ENCODE results near the gene NDEL1. TPM values are rescaled to one million over a fixed set of nuclear protein-coding genes. Genes with fewer than 3 reads are reported as not detected.

NDEL1 gene
- total and polyA plus RNA-seq, 5 donors from 2014 or later, result 45.6 to 240 (median 60.9) TPM

- H3K27ac ChIP-seq (ENCODE audit: insufficient read depth, low read length, poor library complexity, severe bottlenecking), result no peak overlapping the region
- Mint-ChIP-seq H3K27ac (no peak overlapping the region), H3K9me3 (peaks cover 0 to 1% (median 0%) of the 10 kb centered on the region in 7 donors), H3K4me3 (no peak overlapping the region), H3K36me3 (no peaks in the 10 kb centered on the region), H3K27me3 (peaks cover 23% of the 10 kb centered on the region), H3K4me1 (peaks cover 0 to 6% (median 2%) of the 10 kb centered on the region in 4 donors)
- no peaks in the 10 kb centered on the region for H3K36me3 ChIP-seq (ENCODE audit: control insufficient read depth, insufficient read depth, low read length)
- H3K9me3 ChIP-seq (ENCODE audit: control insufficient read depth in 2 of 2, low read length in 2 of 2), result no peaks in the 10 kb centered on the region
- DNase-seq (no peak), ATAC-seq (ENCODE audit: low read depth in 2 of 2) (no peak)
- no peaks in the 10 kb centered on the region for H3K4me1 ChIP-seq (ENCODE audit: control insufficient read depth, insufficient read depth, low read length, poor library complexity, severe bottlenecking)
- peaks cover 7% of the 10 kb centered on the region for H3K27me3 ChIP-seq (ENCODE audit: control insufficient read depth, insufficient read depth, low read length)
- H3K4me3 ChIP-seq (ENCODE audit: low read depth, low read length), result no peak overlapping the region
These were observed 29.5 kb upstream of the NDEL1 start for GRCh38 chr17:8406174-8406573.

- DNase-seq (peak in 1 of 3 donors; percentile 32), ATAC-seq (ENCODE audit: low read depth in 2 of 2) (no peak)
- Histone ChIP-seq H3K4me3 (ENCODE audit: low read depth, low read length) (no peak overlapping the region), H3K9me3 (ENCODE audit: control insufficient read depth in 2 of 2, low read length in 2 of 2) (no peaks in the 10 kb centered on the region), H3K27me3 (ENCODE audit: control insufficient read depth, insufficient read depth, low read length) (peaks cover 3% of the 10 kb centered on the region), H3K4me1 (ENCODE audit: control insufficient read depth, insufficient read depth, low read length, poor library complexity, severe bottlenecking) (no peaks in the 10 kb centered on the region), H3K27ac (ENCODE audit: insufficient read depth, low read length, poor library complexity, severe bottlenecking) (no peak overlapping the region), H3K36me3 (ENCODE audit: control insufficient read depth, insufficient read depth, low read length) (no peaks in the 10 kb centered on the region)
- peaks cover 0 to 8% (median 5%) of the 10 kb centered on the region in 4 donors for H3K4me1 Mint-ChIP-seq
- peaks cover 0 to 2% (median 0%) of the 10 kb centered on the region in 7 donors for H3K9me3 Mint-ChIP-seq
- H3K27me3 Mint-ChIP-seq, result peaks cover 27% of the 10 kb centered on the region
- H3K36me3 Mint-ChIP-seq, result no peaks in the 10 kb centered on the region
- no peak overlapping the region for H3K4me3 Mint-ChIP-seq
- no peak overlapping the region for H3K27ac Mint-ChIP-seq
These were observed 27.3 kb upstream of the NDEL1 start for GRCh38 chr17:8408371-8408770.

DNA sequence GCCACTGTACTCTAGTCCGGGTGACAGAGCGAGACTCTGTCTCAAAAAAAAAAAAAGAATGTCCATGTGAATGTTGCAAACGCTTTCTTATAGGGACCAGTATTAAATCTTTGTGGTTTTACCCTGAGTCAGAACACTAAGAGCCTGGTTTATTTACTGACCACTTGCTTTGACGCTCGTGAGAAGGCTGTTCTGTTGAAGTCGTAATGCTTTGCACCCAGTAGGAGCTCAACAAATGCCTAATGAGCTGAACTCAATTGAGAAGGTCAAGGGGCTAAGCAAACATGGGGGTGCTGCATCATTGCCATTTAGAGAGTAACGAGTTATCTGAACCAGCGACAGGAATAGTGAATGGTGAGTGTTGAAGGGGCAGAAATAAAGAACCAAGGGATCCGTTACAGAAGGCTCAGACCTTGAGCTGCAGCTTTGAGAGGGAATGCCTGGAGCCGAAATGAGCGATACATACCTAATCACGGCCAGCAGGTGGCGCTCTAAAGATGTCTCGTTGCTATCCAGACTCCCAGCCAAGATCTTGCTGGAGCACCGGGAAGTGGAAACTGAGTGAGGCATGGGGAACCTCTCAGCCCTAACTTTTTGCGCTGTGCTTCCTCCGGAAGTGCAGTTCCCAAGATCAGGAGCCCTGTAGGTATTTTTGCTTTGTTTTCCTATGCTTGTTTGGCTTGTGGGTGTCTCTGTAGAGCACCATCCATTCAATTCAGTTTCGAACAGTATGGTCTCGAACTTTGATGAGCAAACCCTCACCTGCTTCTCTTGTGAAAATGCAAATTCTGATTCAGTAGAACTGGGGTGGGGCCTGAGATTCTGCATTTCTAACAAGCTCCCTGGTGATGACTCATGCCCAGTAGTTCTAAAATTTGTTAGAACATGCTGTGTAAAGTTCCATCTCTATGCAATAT lies 25.5 kb upstream of the NDEL1 start:
- ATAC-seq (ENCODE audit: low read depth in 2 of 2), result peak; percentile 60 to 69
- peaks cover 26% of the 10 kb centered on the region for H3K27me3 Mint-ChIP-seq
- Histone ChIP-seq H3K4me1 (ENCODE audit: control insufficient read depth, insufficient read depth, low read length, poor library complexity, severe bottlenecking) (no peaks in the 10 kb centered on the region), H3K4me3 (ENCODE audit: low read depth, low read length) (no peak overlapping the region), H3K27me3 (ENCODE audit: control insufficient read depth, insufficient read depth, low read length) (peaks cover 3% of the 10 kb centered on the region), H3K27ac (ENCODE audit: insufficient read depth, low read length, poor library complexity, severe bottlenecking) (no peak overlapping the region), H3K36me3 (ENCODE audit: control insufficient read depth, insufficient read depth, low read length) (no peaks in the 10 kb centered on the region), H3K9me3 (ENCODE audit: control insufficient read depth in 2 of 2, low read length in 2 of 2) (no peaks in the 10 kb centered on the region)
- H3K36me3 Mint-ChIP-seq, result no peaks in the 10 kb centered on the region
- peak; percentile 68 to 73 (median 71) for DNase-seq
- H3K27ac Mint-ChIP-seq, result peak overlapping the region in 1 of 3 donors; percentile 46
- peaks cover 0 to 11% (median 5%) of the 10 kb centered on the region in 4 donors for H3K4me1 Mint-ChIP-seq
- peaks cover 0 to 2% (median 0%) of the 10 kb centered on the region in 7 donors for H3K9me3 Mint-ChIP-seq
- no peak overlapping the region for H3K4me3 Mint-ChIP-seq

GRCh38 chr17:8410883-8411238 lies 24.8 kb upstream of the NDEL1 start:
- Mint-ChIP-seq H3K4me1 (peaks cover 0 to 11% (median 5%) of the 10 kb centered on the region in 4 donors), H3K36me3 (no peaks in the 10 kb centered on the region), H3K9me3 (peaks cover 0 to 2% (median 0%) of the 10 kb centered on the region in 7 donors), H3K27ac (no peak overlapping the region), H3K27me3 (peaks cover 26% of the 10 kb centered on the region), H3K4me3 (no peak overlapping the region)
- Histone ChIP-seq H3K9me3 (ENCODE audit: control insufficient read depth in 2 of 2, low read length in 2 of 2) (no peaks in the 10 kb centered on the region), H3K36me3 (ENCODE audit: control insufficient read depth, insufficient read depth, low read length) (no peaks in the 10 kb centered on the region), H3K4me3 (ENCODE audit: low read depth, low read length) (no peak overlapping the region), H3K27ac (ENCODE audit: insufficient read depth, low read length, poor library complexity, severe bottlenecking) (no peak overlapping the region), H3K4me1 (ENCODE audit: control insufficient read depth, insufficient read depth, low read length, poor library complexity, severe bottlenecking) (no peaks in the 10 kb centered on the region), H3K27me3 (ENCODE audit: control insufficient read depth, insufficient read depth, low read length) (peaks cover 3% of the 10 kb centered on the region)
- no peak for DNase-seq
- ATAC-seq (ENCODE audit: low read depth in 2 of 2), result no peak

DNA sequence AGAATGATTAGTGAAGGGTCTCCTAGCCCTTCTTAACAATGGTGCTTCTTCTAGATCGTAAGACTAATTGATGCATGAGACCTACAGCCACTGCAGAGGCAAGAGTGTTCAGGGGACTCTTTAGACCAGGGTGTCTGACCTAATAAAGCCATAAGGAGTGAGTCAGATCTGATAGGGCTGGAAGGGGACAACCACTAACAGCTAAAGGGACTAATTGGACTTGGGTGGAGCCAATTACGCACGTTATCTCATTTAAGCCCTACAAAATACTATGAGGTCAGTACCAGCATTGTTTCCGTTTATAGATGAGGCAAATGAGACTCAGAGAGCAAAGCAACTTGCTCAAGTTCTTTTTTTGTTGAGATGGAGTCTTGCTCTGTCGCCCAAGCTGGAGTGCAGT lies 23.6 kb upstream of the NDEL1 start:
- H3K27ac Mint-ChIP-seq, result no peak overlapping the region

GRCh38 chr17:8413328-8413727 lies 22.4 kb upstream of the NDEL1 start:
- no peak overlapping the region for H3K4me3 ChIP-seq (ENCODE audit: low read depth, low read length)
- H3K27ac ChIP-seq (ENCODE audit: insufficient read depth, low read length, poor library complexity, severe bottlenecking), result no peak overlapping the region
- H3K27ac Mint-ChIP-seq, result peak overlapping the region in 1 of 3 donors; percentile 53

More for the DNA sequence above, 23.6 kb upstream of the NDEL1 start:
- peaks cover 3% of the 10 kb centered on the region for H3K27me3 ChIP-seq (ENCODE audit: control insufficient read depth, insufficient read depth, low read length)
- H3K27ac ChIP-seq (ENCODE audit: insufficient read depth, low read length, poor library complexity, severe bottlenecking), result no peak overlapping the region
- H3K36me3 ChIP-seq (ENCODE audit: control insufficient read depth, insufficient read depth, low read length), result no peaks in the 10 kb centered on the region
- H3K4me1 ChIP-seq (ENCODE audit: control insufficient read depth, insufficient read depth, low read length, poor library complexity, severe bottlenecking), result no peaks in the 10 kb centered on the region
- no peak overlapping the region for H3K4me3 ChIP-seq (ENCODE audit: low read depth, low read length)
- peaks cover 0 to 11% (median 5%) of the 10 kb centered on the region in 4 donors for H3K4me1 Mint-ChIP-seq
- H3K9me3 ChIP-seq (ENCODE audit: control insufficient read depth in 2 of 2, low read length in 2 of 2), result no peaks in the 10 kb centered on the region
- no peaks in the 10 kb centered on the region for H3K36me3 Mint-ChIP-seq
- no peak overlapping the region for H3K4me3 Mint-ChIP-seq
- H3K27me3 Mint-ChIP-seq, result peaks cover 36% of the 10 kb centered on the region
- DNase-seq, result no peak
- ATAC-seq (ENCODE audit: low read depth in 2 of 2), result no peak
- H3K9me3 Mint-ChIP-seq, result peaks cover 0 to 2% (median 0%) of the 10 kb centered on the region in 7 donors

GRCh38 chr17:8413938-8414337 lies 21.7 kb upstream of the NDEL1 start:
- no peaks in the 10 kb centered on the region for H3K9me3 ChIP-seq (ENCODE audit: control insufficient read depth in 2 of 2, low read length in 2 of 2)

More at GRCh38 chr17:8413328-8413727, 22.4 kb upstream of the NDEL1 start:
- Histone ChIP-seq H3K36me3 (ENCODE audit: control insufficient read depth, insufficient read depth, low read length) (no peaks in the 10 kb centered on the region), H3K9me3 (ENCODE audit: control insufficient read depth in 2 of 2, low read length in 2 of 2) (no peaks in the 10 kb centered on the region), H3K4me1 (ENCODE audit: control insufficient read depth, insufficient read depth, low read length, poor library complexity, severe bottlenecking) (no peaks in the 10 kb centered on the region), H3K27me3 (ENCODE audit: control insufficient read depth, insufficient read depth, low read length) (peaks cover 10% of the 10 kb centered on the region)
- ATAC-seq (ENCODE audit: low read depth in 2 of 2) (no peak), DNase-seq (no peak)
- Mint-ChIP-seq H3K9me3 (peaks cover 0 to 4% (median 0%) of the 10 kb centered on the region in 7 donors), H3K27me3 (peaks cover 40% of the 10 kb centered on the region), H3K4me1 (peaks cover 0 to 11% (median 5%) of the 10 kb centered on the region in 4 donors), H3K4me3 (no peak overlapping the region), H3K36me3 (no peaks in the 10 kb centered on the region)

More at GRCh38 chr17:8413938-8414337, 21.7 kb upstream of the NDEL1 start:
- DNase-seq (no peak), ATAC-seq (ENCODE audit: low read depth in 2 of 2) (no peak)
- Histone ChIP-seq H3K4me3 (ENCODE audit: low read depth, low read length) (no peak overlapping the region), H3K4me1 (ENCODE audit: control insufficient read depth, insufficient read depth, low read length, poor library complexity, severe bottlenecking) (no peaks in the 10 kb centered on the region), H3K27ac (ENCODE audit: insufficient read depth, low read length, poor library complexity, severe bottlenecking) (no peak overlapping the region), H3K36me3 (ENCODE audit: control insufficient read depth, insufficient read depth, low read length) (no peaks in the 10 kb centered on the region), H3K27me3 (ENCODE audit: control insufficient read depth, insufficient read depth, low read length) (peaks cover 10% of the 10 kb centered on the region)
- Mint-ChIP-seq H3K4me3 (no peak overlapping the region), H3K4me1 (peaks cover 0 to 11% (median 5%) of the 10 kb centered on the region in 4 donors), H3K27me3 (peaks cover 43% of the 10 kb centered on the region), H3K36me3 (no peaks in the 10 kb centered on the region), H3K9me3 (peaks cover 0 to 4% (median 0%) of the 10 kb centered on the region in 7 donors), H3K27ac (no peak overlapping the region)
